ENCODE measurements around the gene MAP3K7. TPM values are rescaled to one million over a fixed set of nuclear protein-coding genes. Genes with fewer than 3 reads are reported as not detected.
A peak's percentile ranks its signal among the peaks of the same experiment; 100 is the strongest.

The MAP3K7 gene
- total RNA-seq, 1 experiment from 2014 or later, result 23.0 TPM

GRCh38 chr6:90496258-90497016 lies 90.4 kb downstream of the MAP3K7 start:
- DNase-seq (ENCODE audit: low read depth, low spot score), result no peak
- in situ Hi-C loops (cut with HindIII; ENCODE audit: low pct_unique_long_range_greater_than_20kb, low sequenced_read_pairs), result no loop called here

GRCh38 chr6:90495216-90495817 lies 91.6 kb downstream of the MAP3K7 start:
- DNase-seq (ENCODE audit: low read depth, low spot score), result no peak
- in situ Hi-C loops (cut with HindIII; ENCODE audit: low pct_unique_long_range_greater_than_20kb, low sequenced_read_pairs), result no loop called here

- DNase-seq (ENCODE audit: low read depth, low spot score), result no peak
- in situ Hi-C loops (cut with HindIII; ENCODE audit: low pct_unique_long_range_greater_than_20kb, low sequenced_read_pairs), result no loop called here
Measured at GRCh38 chr6:90494067-90494780, 92.6 kb downstream of the MAP3K7 start.

GRCh38 chr6:90493332-90493731 lies 93.5 kb downstream of the MAP3K7 start:
- no peak for DNase-seq (ENCODE audit: low read depth, low spot score)
- in situ Hi-C loops (cut with HindIII; ENCODE audit: low pct_unique_long_range_greater_than_20kb, low sequenced_read_pairs), result no loop called here

- DNase-seq (ENCODE audit: low read depth, low spot score), result no peak
Measured at GRCh38 chr6:90492798-90493197, 94.1 kb downstream of the MAP3K7 start.

GRCh38 chr6:90492369-90492768 lies 94.5 kb downstream of the MAP3K7 start:
- in situ Hi-C loops (cut with HindIII; ENCODE audit: low pct_unique_long_range_greater_than_20kb, low sequenced_read_pairs), result no loop called here
- no peak for DNase-seq (ENCODE audit: low read depth, low spot score)

More at GRCh38 chr6:90492798-90493197, 94.1 kb downstream of the MAP3K7 start:
- in situ Hi-C loops (cut with HindIII; ENCODE audit: low pct_unique_long_range_greater_than_20kb, low sequenced_read_pairs), result no loop called here

GRCh38 chr6:90490030-90490716 lies 96.7 kb downstream of the MAP3K7 start:
- in situ Hi-C loops (cut with HindIII; ENCODE audit: low pct_unique_long_range_greater_than_20kb, low sequenced_read_pairs), result no loop called here
- no peak for DNase-seq (ENCODE audit: low read depth, low spot score)

- in situ Hi-C loops (cut with HindIII; ENCODE audit: low pct_unique_long_range_greater_than_20kb, low sequenced_read_pairs), result no loop called here
- DNase-seq (ENCODE audit: low read depth, low spot score), result no peak
Measured at GRCh38 chr6:90488816-90489215, 98.1 kb downstream of the MAP3K7 start.

GRCh38 chr6:90485635-90486277 lies 101.1 kb downstream of the MAP3K7 start:
- in situ Hi-C loops (cut with HindIII; ENCODE audit: low pct_unique_long_range_greater_than_20kb, low sequenced_read_pairs), result no loop called here
- no peak for DNase-seq (ENCODE audit: low read depth, low spot score)

- in situ Hi-C loops (cut with HindIII; ENCODE audit: low pct_unique_long_range_greater_than_20kb, low sequenced_read_pairs), result no loop called here
- peak; percentile 91 for DNase-seq (ENCODE audit: low read depth, low spot score)
Measured at GRCh38 chr6:90484903-90485302, 102.0 kb downstream of the MAP3K7 start.

GRCh38 chr6:90484385-90484784 lies 102.5 kb downstream of the MAP3K7 start:
- in situ Hi-C loops (cut with HindIII; ENCODE audit: low pct_unique_long_range_greater_than_20kb, low sequenced_read_pairs), result no loop called here

GRCh38 chr6:90483956-90484355 lies 102.9 kb downstream of the MAP3K7 start:
- in situ Hi-C loops (cut with HindIII; ENCODE audit: low pct_unique_long_range_greater_than_20kb, low sequenced_read_pairs), result no loop called here

More at GRCh38 chr6:90484385-90484784, 102.5 kb downstream of the MAP3K7 start:
- DNase-seq (ENCODE audit: low read depth, low spot score), result no peak

GRCh38 chr6:90483116-90483839 lies 103.6 kb downstream of the MAP3K7 start:
- no peak for DNase-seq (ENCODE audit: low read depth, low spot score)
- in situ Hi-C loops (cut with HindIII; ENCODE audit: low pct_unique_long_range_greater_than_20kb, low sequenced_read_pairs), result no loop called here

More at GRCh38 chr6:90483956-90484355, 102.9 kb downstream of the MAP3K7 start:
- no peak for DNase-seq (ENCODE audit: low read depth, low spot score)

- DNase-seq (ENCODE audit: low read depth, low spot score), result no peak
- in situ Hi-C loops (cut with HindIII; ENCODE audit: low pct_unique_long_range_greater_than_20kb, low sequenced_read_pairs), result no loop called here
Measured at GRCh38 chr6:90480666-90481065, 106.2 kb downstream of the MAP3K7 start.

- in situ Hi-C loops (cut with HindIII; ENCODE audit: low pct_unique_long_range_greater_than_20kb, low sequenced_read_pairs), result no loop called here
- no peak for DNase-seq (ENCODE audit: low read depth, low spot score)
Measured at GRCh38 chr6:90479603-90479926, 107.3 kb downstream of the MAP3K7 start.

GRCh38 chr6:90478789-90479602 lies 107.9 kb downstream of the MAP3K7 start:
- in situ Hi-C loops (cut with HindIII; ENCODE audit: low pct_unique_long_range_greater_than_20kb, low sequenced_read_pairs), result no loop called here
- DNase-seq (ENCODE audit: low read depth, low spot score), result peak; percentile 90

Data from SK-MEL-5 (cell line).